Transverse colon (tissue), 4 donors: ENCODE measurements around the gene RGP1.

Experiments
- POLR2A ChIP-seq: fragments of 450-650 bp; IDR thresholded peaks from one replicate; pipeline ENCODE4 v1.6.1; 2016; ENCODE audit warnings: antibody characterized with exemption, mild to moderate bottlenecking, moderate library complexity
- POLR2AphosphoS5 ChIP-seq, 3 donors: sonication (generic); formaldehyde crosslinking; IDR thresholded peaks; one replicate each; pipeline ENCODE4 v1.6.1; 2016; ENCODE audit warnings: antibody characterized with exemption in 3 of 3
- TF ChIP-seq, protein P1 (sequence below), 5 experiments: fragments of 200-600 bp in 3 of 5; fragments of 450-650 bp in 2 of 5; sonication (generic) in 3 of 5; IDR thresholded peaks; 1 replicate in 2 of 5; 2 replicates in 3 of 5; pipeline ENCODE4 v1.5.1; 2016 to 2017; ENCODE audit warnings: antibody characterized with exemption in 5 of 5, inconsistent platforms in 3 of 5, mild to moderate bottlenecking in 2 of 5, moderate library complexity in 1 of 5

DNA sequence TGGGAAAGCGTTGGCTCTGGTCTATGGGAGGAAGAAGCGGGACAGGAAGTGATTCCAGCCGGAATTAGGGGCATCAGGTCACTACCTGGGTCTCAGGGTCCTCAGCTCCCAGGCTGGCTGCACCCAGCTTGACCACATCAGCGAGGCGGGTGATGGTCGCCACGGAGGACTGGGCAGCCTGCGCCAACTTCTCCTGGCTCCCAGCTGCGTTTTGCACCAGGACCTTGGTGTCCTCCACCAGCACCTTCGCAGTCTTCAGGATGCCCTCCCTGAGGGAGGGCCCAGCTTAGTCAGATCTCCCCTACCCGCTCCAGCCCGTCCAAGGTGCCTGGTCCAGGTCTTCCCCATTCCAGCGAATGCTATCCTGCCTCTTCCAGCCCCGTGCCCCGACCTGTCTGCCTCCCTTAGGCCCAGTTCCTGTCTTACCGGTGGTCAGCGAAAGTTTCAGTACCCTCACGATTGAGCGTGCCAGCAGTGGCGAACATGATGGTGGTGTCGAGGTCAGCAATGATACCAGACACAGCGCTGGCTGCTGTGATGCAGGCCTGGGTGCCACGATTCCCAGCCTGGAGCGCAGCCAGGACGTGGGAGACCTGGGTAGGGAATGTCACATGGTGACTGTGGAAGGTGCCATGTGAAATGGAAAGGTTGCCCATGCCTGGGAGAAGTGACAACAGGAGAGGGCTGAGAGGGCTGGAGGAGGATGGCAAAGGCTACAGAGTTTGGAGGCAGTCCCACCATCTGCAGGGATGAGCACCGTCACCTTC is 45.0 kb upstream of the RGP1 start:
- TF ChIP-seq, protein P1, sequence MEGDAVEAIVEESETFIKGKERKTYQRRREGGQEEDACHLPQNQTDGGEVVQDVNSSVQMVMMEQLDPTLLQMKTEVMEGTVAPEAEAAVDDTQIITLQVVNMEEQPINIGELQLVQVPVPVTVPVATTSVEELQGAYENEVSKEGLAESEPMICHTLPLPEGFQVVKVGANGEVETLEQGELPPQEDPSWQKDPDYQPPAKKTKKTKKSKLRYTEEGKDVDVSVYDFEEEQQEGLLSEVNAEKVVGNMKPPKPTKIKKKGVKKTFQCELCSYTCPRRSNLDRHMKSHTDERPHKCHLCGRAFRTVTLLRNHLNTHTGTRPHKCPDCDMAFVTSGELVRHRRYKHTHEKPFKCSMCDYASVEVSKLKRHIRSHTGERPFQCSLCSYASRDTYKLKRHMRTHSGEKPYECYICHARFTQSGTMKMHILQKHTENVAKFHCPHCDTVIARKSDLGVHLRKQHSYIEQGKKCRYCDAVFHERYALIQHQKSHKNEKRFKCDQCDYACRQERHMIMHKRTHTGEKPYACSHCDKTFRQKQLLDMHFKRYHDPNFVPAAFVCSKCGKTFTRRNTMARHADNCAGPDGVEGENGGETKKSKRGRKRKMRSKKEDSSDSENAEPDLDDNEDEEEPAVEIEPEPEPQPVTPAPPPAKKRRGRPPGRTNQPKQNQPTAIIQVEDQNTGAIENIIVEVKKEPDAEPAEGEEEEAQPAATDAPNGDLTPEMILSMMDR (IDR thresholded peaks at IDR 0.05), result no peak
- TF ChIP-seq POLR2A (no peak), POLR2AphosphoS5 (IDR thresholded peaks at IDR 0.05) (no peak)
